H1 (cell line): ENCODE measurements around the gene RRP1. TPM values are rescaled to one million over a fixed set of nuclear protein-coding genes. Genes with fewer than 3 reads are reported as not detected.

Source experiments
- CTCF ChIA-PET: fragments of 300-600 bp; sonication (Branson Sonifier 250); formaldehyde crosslinking; loops from one replicate; lab custom pipeline; 2021; ENCODE audit not compliant: partially characterized antibody; lab: Charles Lee
- POLR2A ChIA-PET: fragments of 300-600 bp; sonication (Branson Sonifier 250); formaldehyde crosslinking; loops from one replicate; lab custom pipeline; 2021; ENCODE audit warnings: inconsistent platforms; ENCODE audit not compliant: partially characterized antibody; lab: Charles Lee
- DNase-seq, 2 experiments: peaks; one replicate each; pipeline versions ENCODE4 v3.0.0 to v3.0.0-alpha.2; 2010 to 2022; ENCODE audit warnings: low spot score in 2 of 2, low read depth in 1 of 2, mixed read lengths in 1 of 2
- FAIRE-seq: peaks from 2 replicates; lab custom pipeline; 2011; peaks lifted over from hg19 to GRCh38; lab: Jason Lieb, UNC
- H2AFZ ChIP-seq: 2 replicates; pipeline ENCODE4 v1.8.1; 2012; ENCODE audit warnings: low read length, inconsistent platforms
- H2AK5ac ChIP-seq: 2 replicates; pipeline ENCODE4 v1.6.1; 2013; ENCODE audit warnings: low read depth, low read length
- H2BK120ac ChIP-seq: replicated peaks from 2 replicates; pipeline ENCODE3; 2013; ENCODE audit warnings: low read depth, low read length, inconsistent platforms
- H2BK12ac ChIP-seq: 2 replicates; pipeline ENCODE4 v1.6.1; 2013; ENCODE audit warnings: low read depth, low read length
- H2BK15ac ChIP-seq: 2 replicates; pipeline ENCODE4 v1.6.1; 2013; ENCODE audit warnings: low read length
- H2BK20ac ChIP-seq: 2 replicates; pipeline ENCODE4 v1.6.1; 2013; ENCODE audit warnings: low read length
- H2BK5ac ChIP-seq: 2 replicates; pipeline ENCODE4 v1.6.1; 2013; ENCODE audit warnings: low read depth, low read length
- H3K14ac ChIP-seq: 2 replicates; pipeline ENCODE4 v1.6.1; 2013; ENCODE audit warnings: inconsistent platforms; ENCODE audit not compliant: insufficient read length
- H3K18ac ChIP-seq: 2 replicates; pipeline ENCODE4 v1.6.1; 2013; ENCODE audit warnings: low read length; ENCODE audit errors: extremely low read depth
- H3K23ac ChIP-seq: 2 replicates; pipeline ENCODE4 v1.6.1; 2013; ENCODE audit warnings: inconsistent platforms; ENCODE audit not compliant: insufficient read length
- H3K23me2 ChIP-seq: 2 replicates; pipeline ENCODE4 v1.6.1; 2013; ENCODE audit warnings: low read depth, low read length
- H3K27ac ChIP-seq: 2 replicates; pipeline ENCODE4 v1.6.1; 2011; ENCODE audit warnings: low read depth, low read length, inconsistent platforms
- H3K27me3 ChIP-seq, 4 experiments: replicated peaks in 1 of 4; 1 replicate in 1 of 4; 2 replicates in 3 of 4; pipeline versions ENCODE4 v1.6.1 to v1.8.1; 2011 to 2013; ENCODE audit warnings: low read length in 3 of 4, mild to moderate bottlenecking in 3 of 4, inconsistent platforms in 2 of 4, mixed read lengths in 2 of 4, moderate library complexity in 1 of 4; ENCODE audit not compliant: control insufficient read depth in 3 of 4, insufficient read depth in 3 of 4; ENCODE audit errors: extremely low read depth in 1 of 4
- H3K36me3 ChIP-seq, 4 experiments: 2 replicates each; pipeline versions ENCODE4 v1.6.1 to v1.8.1; 2011 to 2013; ENCODE audit warnings: mild to moderate bottlenecking in 4 of 4, low read length in 3 of 4, moderate library complexity in 2 of 4, control low read depth in 1 of 4, inconsistent platforms in 1 of 4; ENCODE audit not compliant: insufficient read depth in 4 of 4, control insufficient read depth in 2 of 4
- H3K4ac ChIP-seq: replicated peaks from 2 replicates; pipeline ENCODE3; 2013; ENCODE audit warnings: low read length, low read depth, mixed read lengths, inconsistent platforms; ENCODE audit not compliant: insufficient read length
- H3K4me1 ChIP-seq, 4 experiments: replicated peaks in 1 of 4; 1 replicate in 1 of 4; 2 replicates in 3 of 4; pipeline versions ENCODE4 v1.6.1 to v1.8.1; 2011 to 2013; ENCODE audit warnings: low read length in 3 of 4, inconsistent platforms in 2 of 4, mixed read lengths in 1 of 4; ENCODE audit not compliant: insufficient read depth in 4 of 4, control insufficient read depth in 3 of 4
- H3K4me2 ChIP-seq, 2 experiments: 2 replicates each; pipeline versions ENCODE4 v1.6.1 to v1.8.1; 2011 to 2013; ENCODE audit warnings: low read depth in 2 of 2, low read length in 2 of 2, control low read depth in 1 of 2, inconsistent platforms in 1 of 2, mild to moderate bottlenecking in 1 of 2; ENCODE audit not compliant: insufficient read depth in 1 of 2
- H3K4me3 ChIP-seq, 4 experiments: fragments of 200-600, 300-600 bp in 1 of 4; sonication (generic), shearing (Covaris generic), sonication (Bioruptor Twin) in 1 of 4; 2 replicates each; pipeline versions ENCODE4 v1.5.1 to v1.8.1; 2011 to 2016; ENCODE audit warnings: low read length in 4 of 4, low read depth in 3 of 4, control low read depth in 2 of 4, inconsistent platforms in 2 of 4, mild to moderate bottlenecking in 2 of 4, mixed read lengths in 1 of 4, moderate library complexity in 1 of 4; ENCODE audit not compliant: insufficient read depth in 2 of 4; ENCODE audit errors: extremely low read depth in 1 of 4
- H3K56ac ChIP-seq: replicated peaks from 2 replicates; pipeline ENCODE3; 2013; ENCODE audit warnings: low read depth, mild to moderate bottlenecking, mixed read lengths, low read length, inconsistent platforms; ENCODE audit not compliant: insufficient read length
- H3K79me1 ChIP-seq: 2 replicates; pipeline ENCODE4 v1.6.1; 2013; ENCODE audit warnings: low read depth, low read length, control low read depth
- H3K79me2 ChIP-seq, 2 experiments: 2 replicates each; pipeline versions ENCODE4 v1.6.1 to v1.8.1; 2012 to 2013; ENCODE audit warnings: low read length in 2 of 2, mild to moderate bottlenecking in 2 of 2, inconsistent platforms in 1 of 2; ENCODE audit not compliant: insufficient read depth in 2 of 2, control insufficient read depth in 1 of 2
- H3K9ac ChIP-seq, 4 experiments: replicated peaks in 1 of 4; 1 replicate in 1 of 4; 2 replicates in 3 of 4; pipeline versions ENCODE4 v1.6.1 to v1.8.1; 2011 to 2013; ENCODE audit warnings: low read depth in 3 of 4, low read length in 3 of 4, control low read depth in 2 of 4, mild to moderate bottlenecking in 2 of 4, moderate library complexity in 2 of 4, inconsistent platforms in 1 of 4; ENCODE audit errors: extremely low read depth in 1 of 4
- H3K9me3 ChIP-seq, 2 experiments: 2 replicates each; pipeline versions ENCODE4 v1.6.1 to v1.8.1; 2012 to 2013; ENCODE audit warnings: mild to moderate bottlenecking in 2 of 2, moderate library complexity in 2 of 2, control low read depth in 1 of 2, inconsistent platforms in 1 of 2, low read depth in 1 of 2, low read length in 1 of 2, mixed read lengths in 1 of 2; ENCODE audit not compliant: insufficient read depth in 2 of 2
- H4K20me1 ChIP-seq, 2 experiments: replicated peaks in 1 of 2; 2 replicates each; pipeline versions ENCODE3 to v1.8.1; 2011 to 2013; ENCODE audit warnings: inconsistent platforms in 2 of 2, low read length in 2 of 2, mild to moderate bottlenecking in 1 of 2; ENCODE audit not compliant: insufficient read depth in 2 of 2, control insufficient read depth in 1 of 2
- H4K5ac ChIP-seq: 2 replicates; pipeline ENCODE4 v1.6.1; 2013; ENCODE audit warnings: low read length, low read depth, mixed read lengths, inconsistent platforms; ENCODE audit not compliant: insufficient read length
- H4K8ac ChIP-seq: 2 replicates; pipeline ENCODE4 v1.8.0; 2013; ENCODE audit warnings: mild to moderate bottlenecking, moderate library complexity, low read length, inconsistent platforms; ENCODE audit not compliant: insufficient read depth; ENCODE audit errors: extremely low read depth
- H4K91ac ChIP-seq: replicated peaks from 2 replicates; pipeline ENCODE3; 2013; ENCODE audit warnings: low read length, mixed read lengths, inconsistent platforms; ENCODE audit not compliant: insufficient read length
- ASH2L ChIP-seq: fragments of 200-600, 300-600 bp; sonication (generic); IDR thresholded peaks from one replicate; pipeline ENCODE4 v1.7.1; 2017; ENCODE audit warnings: low read length
- EP300 ChIP-seq, 2 experiments: IDR thresholded peaks; 1 replicate in 1 of 2; 2 replicates in 1 of 2; pipeline ENCODE4 v1.6.1; 2011 to 2012; ENCODE audit warnings: low read depth in 2 of 2, low read length in 2 of 2, mild to moderate bottlenecking in 2 of 2, borderline replicate concordance in 1 of 2, inconsistent platforms in 1 of 2, moderate library complexity in 1 of 2
- EZH2 ChIP-seq: fragments of 200-600 bp; sonication (generic); IDR thresholded peaks from 2 replicates; pipeline ENCODE4 v1.7.1; 2012; ENCODE audit warnings: low read depth, mild to moderate bottlenecking, moderate library complexity, low read length, inconsistent platforms; ENCODE audit not compliant: severe bottlenecking
- WGBS, 2 experiments: shearing (Covaris generic) in 1 of 2; methylation state at CpG; one replicate each; pipeline versions ENCODE4 v1.1.6 to v1.1.7; 2013 to 2015; ENCODE audit warnings: low lambda C conversion rate in 2 of 2, mixed read lengths in 2 of 2, inconsistent platforms in 1 of 2, low coverage in 1 of 2, missing lambda C conversion rate in 1 of 2; ENCODE audit not compliant: insufficient replicate concordance in 2 of 2, insufficient coverage in 1 of 2, insufficient read length in 1 of 2; ENCODE audit errors: extremely low coverage in 1 of 2, missing lambda C conversion rate in 1 of 2; 5-methylcytosine and 5-hydroxymethylcytosine counted together
- polyA plus RNA-seq, 7 experiments: library from polyadenylated mRNA; depleted of rRNA in 3 of 7; stranded (reverse) in 5 of 7; unstranded in 2 of 7; fragments of >200 nt in 5 of 7; fragments of 200-250 nt in 2 of 7; gene quantifications; 1 replicate in 5 of 7; 2 replicates in 1 of 7; 4 replicates in 1 of 7; pipeline versions ENCODE4 v1.2.1 to v1.2.3, GENCODE V29; 2011 to 2013; ENCODE audit warnings: missing spikeins in 2 of 7, mixed read lengths in 2 of 7
- total RNA-seq: library from RNA; stranded (reverse); fragmentation: NEBNext Ultra II Directional; extraction: Animal tissue kit (Norgen Biotek cat#: 25700); gene quantifications from 2 replicates; pipeline ENCODE4 v1.2.1, GENCODE V29; 2021
- TF ChIP-seq, protein P1 (sequence below): IDR thresholded peaks from 2 replicates; pipeline ENCODE4 v1.6.1; 2012; ENCODE audit warnings: inconsistent platforms
- TF ChIP-seq, protein P2 (sequence below): IDR thresholded peaks from 2 replicates; pipeline ENCODE4 v1.6.1; 2012; ENCODE audit warnings: inconsistent platforms

Gene RRP1
- total and polyA plus RNA-seq, 2 of the 8 experiments (the other 6 are each of a cell fraction or from before 2014, with no cell fraction given): 11.6 to 55.2 TPM

DNA sequence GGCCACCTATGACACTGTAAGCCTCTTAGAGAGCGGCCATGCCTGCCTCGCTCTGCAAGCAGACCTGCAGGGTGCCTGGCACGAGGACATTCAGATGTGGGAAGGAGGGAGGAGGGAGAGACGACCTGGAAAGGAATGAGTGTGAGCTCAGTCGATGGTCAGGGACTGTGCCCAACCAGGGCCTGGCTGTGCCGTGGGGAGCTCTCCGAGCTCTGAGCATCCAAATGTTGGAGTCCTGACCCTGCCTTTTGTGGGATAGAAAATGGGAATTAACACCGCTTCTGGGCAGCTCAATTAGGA lies 20.6 kb upstream of the RRP1 start:
- FAIRE-seq: no peak

More for the DNA sequence above, 20.6 kb upstream of the RRP1 start:
- Histone ChIP-seq H2BK12ac (no peak overlapping the region), H3K79me1 (no peaks in the 10 kb centered on the region), H3K14ac (no peak overlapping the region), H2BK20ac (peak overlapping the region; percentile 40; the same call in 1 of the 2 replicates), H3K4me2 (0 out of 4 replicates have a peak overlapping the region, but pooled peaks of 1 of the 2 experiments have one; percentile 0), H4K8ac (peak overlapping the region; percentile 82; the same call in 1 of the 2 replicates), H3K27ac (no peak overlapping the region), H4K5ac (no peak overlapping the region), H2BK120ac (no peak overlapping the region), H3K23me2 (no peaks in the 10 kb centered on the region), H3K4ac (no peak overlapping the region), H3K9me3 (no peaks in the 10 kb centered on the region), H3K4me1 (peaks cover 0 to 21% (median 15%) of the 10 kb centered on the region in 4 experiments; a peak in 6 of 7 replicates), H3K23ac (no peak overlapping the region), H2AK5ac (peak overlapping the region; percentile 30; the same call in 1 of the 2 replicates), H3K79me2 (no peaks in the 10 kb centered on the region), H3K36me3 (peaks cover 2 to 11% (median 5%) of the 10 kb centered on the region in 4 experiments; a peak in 4 of 8 replicates), H3K56ac (no peak overlapping the region), H4K20me1 (no peaks in the 10 kb centered on the region), H2BK5ac (0 out of 2 replicates have a peak overlapping the region, but pooled peaks have one; percentile 87), H3K18ac (no peak overlapping the region; the same call in 1 of the 2 replicates), H3K4me3 (no peak overlapping the region), H4K91ac (peak overlapping the region; percentile 75), H2AFZ (no peak overlapping the region), H3K27me3 (no peaks in the 10 kb centered on the region), H3K9ac (no peak overlapping the region), H2BK15ac (0 out of 2 replicates have a peak overlapping the region, but pooled peaks have one; percentile 13)
- WGBS, 2 experiments: 67% methylated on average over 8 of the region's 8 CpGs; no CpG with 5 or more reads in 1 of the 2 experiments
- peak in 1 of 2 experiments; percentile 53 for DNase-seq
- ChIA-PET CTCF (interaction anchor here (0.7 to 2.1 kb wide), 7 partner anchors 10 to 75 kb away, joined by 3 to 8 read pairs (median 4); no protein-coding TSS in a partner anchor), POLR2A (interaction anchor here (0.5 to 2.6 kb wide), 11 partner anchors 10 to 125 kb away, joined by 3 to 13 read pairs (median 3); partner anchors contain the start of gene PDXK)
- TF ChIP-seq EZH2 (peak; percentile 10), ASH2L (peak; percentile 28), EP300 (IDR thresholded peaks at IDR 0.05; ENCODE audit: borderline replicate concordance in 1 of 2, low read depth in 2 of 2, low read length in 2 of 2) (no peak)
- TF ChIP-seq, protein P1, sequence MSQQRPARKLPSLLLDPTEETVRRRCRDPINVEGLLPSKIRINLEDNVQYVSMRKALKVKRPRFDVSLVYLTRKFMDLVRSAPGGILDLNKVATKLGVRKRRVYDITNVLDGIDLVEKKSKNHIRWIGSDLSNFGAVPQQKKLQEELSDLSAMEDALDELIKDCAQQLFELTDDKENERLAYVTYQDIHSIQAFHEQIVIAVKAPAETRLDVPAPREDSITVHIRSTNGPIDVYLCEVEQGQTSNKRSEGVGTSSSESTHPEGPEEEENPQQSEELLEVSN: peak; percentile 78
- TF ChIP-seq, protein P2, sequence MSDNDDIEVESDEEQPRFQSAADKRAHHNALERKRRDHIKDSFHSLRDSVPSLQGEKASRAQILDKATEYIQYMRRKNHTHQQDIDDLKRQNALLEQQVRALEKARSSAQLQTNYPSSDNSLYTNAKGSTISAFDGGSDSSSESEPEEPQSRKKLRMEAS: peak; percentile 90
